ENCODE data around the gene P2RY14.

P2RY14 gene

DNA sequence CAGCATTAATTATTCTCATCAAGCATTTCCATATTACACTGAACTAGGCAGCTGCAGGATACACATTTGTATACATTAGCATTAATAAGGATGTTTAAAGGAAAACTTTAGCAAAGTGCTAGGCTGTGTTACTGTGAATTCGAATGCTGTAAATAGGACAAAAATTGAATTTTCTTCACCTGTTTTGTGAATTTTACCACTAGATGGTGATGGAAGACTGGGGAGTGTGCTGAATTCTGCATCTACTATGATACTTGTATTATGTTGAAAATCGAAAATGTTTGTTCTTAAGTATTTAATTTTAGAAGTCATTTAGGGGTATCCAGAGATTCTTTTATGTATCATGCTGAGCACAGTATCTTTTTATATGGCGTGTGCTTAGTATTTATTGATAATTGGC is 12.3 kb upstream of the P2RY14 start:
- H2AFZ ChIP-seq (ENCODE audit: low read depth, low read length), result no peak overlapping the region
- DNase-seq (no peak), ATAC-seq (ENCODE audit: insufficient read depth, low read depth) (no peak)
- H3K9ac ChIP-seq (ENCODE audit: low read depth, low read length), result no peak overlapping the region
- H3K27ac ChIP-seq (ENCODE audit: low read length), result no peak overlapping the region
- H3K4me2 ChIP-seq (ENCODE audit: insufficient read depth, low read length), result no peak overlapping the region
- H3K36me3 ChIP-seq (ENCODE audit: insufficient read depth, low read length), result no peaks in the 10 kb centered on the region
- no peak for TF ChIP-seq EZH2 (IDR thresholded peaks at IDR 0.05; ENCODE audit: borderline replicate concordance, low read depth, low read length, severe bottlenecking)
- TF ChIP-seq, protein P1, sequence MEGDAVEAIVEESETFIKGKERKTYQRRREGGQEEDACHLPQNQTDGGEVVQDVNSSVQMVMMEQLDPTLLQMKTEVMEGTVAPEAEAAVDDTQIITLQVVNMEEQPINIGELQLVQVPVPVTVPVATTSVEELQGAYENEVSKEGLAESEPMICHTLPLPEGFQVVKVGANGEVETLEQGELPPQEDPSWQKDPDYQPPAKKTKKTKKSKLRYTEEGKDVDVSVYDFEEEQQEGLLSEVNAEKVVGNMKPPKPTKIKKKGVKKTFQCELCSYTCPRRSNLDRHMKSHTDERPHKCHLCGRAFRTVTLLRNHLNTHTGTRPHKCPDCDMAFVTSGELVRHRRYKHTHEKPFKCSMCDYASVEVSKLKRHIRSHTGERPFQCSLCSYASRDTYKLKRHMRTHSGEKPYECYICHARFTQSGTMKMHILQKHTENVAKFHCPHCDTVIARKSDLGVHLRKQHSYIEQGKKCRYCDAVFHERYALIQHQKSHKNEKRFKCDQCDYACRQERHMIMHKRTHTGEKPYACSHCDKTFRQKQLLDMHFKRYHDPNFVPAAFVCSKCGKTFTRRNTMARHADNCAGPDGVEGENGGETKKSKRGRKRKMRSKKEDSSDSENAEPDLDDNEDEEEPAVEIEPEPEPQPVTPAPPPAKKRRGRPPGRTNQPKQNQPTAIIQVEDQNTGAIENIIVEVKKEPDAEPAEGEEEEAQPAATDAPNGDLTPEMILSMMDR (IDR thresholded peaks at IDR 0.05; ENCODE audit: borderline replicate concordance, extremely low read depth, low read length, poor library complexity, severe bottlenecking), result peak; percentile 51
- no peaks in the 10 kb centered on the region for H4K20me1 ChIP-seq (ENCODE audit: insufficient read depth, low read length)
- H3K4me3 ChIP-seq (ENCODE audit: low read depth in 1 of 2, low read length in 2 of 2), result no peak overlapping the region
- no peaks in the 10 kb centered on the region for H3K79me2 ChIP-seq (ENCODE audit: insufficient read depth, low read length)
- no peaks in the 10 kb centered on the region for H3K9me3 ChIP-seq (ENCODE audit: insufficient read depth, low read length, severe bottlenecking)
- H3K27me3 ChIP-seq (ENCODE audit: insufficient read depth, low read length, poor library complexity), result no peaks in the 10 kb centered on the region
- H3K4me1 ChIP-seq (ENCODE audit: insufficient read depth, low read length), result no peaks in the 10 kb centered on the region

DNA sequence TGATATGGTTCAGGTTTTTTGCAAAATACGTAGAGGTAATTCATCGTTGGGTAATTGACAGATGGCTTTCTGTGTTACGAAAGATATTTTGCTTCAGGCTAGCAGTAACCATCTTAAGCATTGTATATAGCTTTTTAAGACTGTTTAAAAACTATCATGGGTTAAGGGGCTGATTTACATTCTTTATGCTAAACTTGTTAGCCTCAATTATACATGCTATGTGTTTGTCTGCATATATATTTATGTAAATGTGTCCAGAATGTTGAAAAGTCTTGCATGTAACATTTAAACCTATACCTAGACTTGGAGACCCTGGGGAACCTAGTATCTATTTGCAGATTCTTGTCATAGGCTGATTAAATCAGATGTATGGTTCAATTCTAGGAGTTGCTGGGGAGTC is 11.1 kb upstream of the P2RY14 start:
- H3K4me3 ChIP-seq (ENCODE audit: low read depth in 1 of 2, low read length in 2 of 2), result no peak overlapping the region
- DNase-seq (no peak), ATAC-seq (ENCODE audit: insufficient read depth, low read depth) (no peak)
- no peaks in the 10 kb centered on the region for H3K79me2 ChIP-seq (ENCODE audit: insufficient read depth, low read length)
- H3K36me3 ChIP-seq (ENCODE audit: insufficient read depth, low read length), result no peaks in the 10 kb centered on the region
- no peak overlapping the region for H3K9ac ChIP-seq (ENCODE audit: low read depth, low read length)
- H4K20me1 ChIP-seq (ENCODE audit: insufficient read depth, low read length), result no peaks in the 10 kb centered on the region
- H3K27ac ChIP-seq (ENCODE audit: low read length), result no peak overlapping the region
- H3K4me1 ChIP-seq (ENCODE audit: insufficient read depth, low read length), result peaks cover 7% of the 10 kb centered on the region
- H3K4me2 ChIP-seq (ENCODE audit: insufficient read depth, low read length), result no peak overlapping the region
- H3K27me3 ChIP-seq (ENCODE audit: insufficient read depth, low read length, poor library complexity), result no peaks in the 10 kb centered on the region
- no peak for TF ChIP-seq EZH2 (IDR thresholded peaks at IDR 0.05; ENCODE audit: borderline replicate concordance, low read depth, low read length, severe bottlenecking)
- TF ChIP-seq, protein P1 (IDR thresholded peaks at IDR 0.05; ENCODE audit: borderline replicate concordance, extremely low read depth, low read length, poor library complexity, severe bottlenecking), result no peak
- no peaks in the 10 kb centered on the region for H3K9me3 ChIP-seq (ENCODE audit: insufficient read depth, low read length, severe bottlenecking)
- no peak overlapping the region for H2AFZ ChIP-seq (ENCODE audit: low read depth, low read length)

DNA sequence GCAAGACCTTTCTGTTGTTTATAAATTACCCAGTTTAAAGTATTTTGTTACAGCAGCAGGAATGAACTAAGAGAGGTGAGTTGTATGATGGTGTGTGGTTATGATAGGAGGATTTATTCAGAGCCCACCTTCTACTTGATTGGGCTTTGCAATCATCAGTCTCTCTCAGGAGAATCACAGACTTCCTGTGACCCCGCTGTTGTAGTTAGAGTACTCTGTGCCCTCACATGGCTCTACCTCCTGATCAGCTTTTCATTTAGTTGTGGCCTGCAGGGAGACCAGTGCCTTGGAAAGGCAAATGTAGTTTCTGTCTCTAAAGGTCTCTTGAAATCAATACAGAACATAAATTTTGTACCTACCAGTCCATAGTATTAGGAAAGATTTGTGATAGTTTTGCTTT is 7.6 kb upstream of the P2RY14 start:
- Histone ChIP-seq H3K9me3 (ENCODE audit: insufficient read depth, low read length, severe bottlenecking) (no peaks in the 10 kb centered on the region), H4K20me1 (ENCODE audit: insufficient read depth, low read length) (no peaks in the 10 kb centered on the region), H2AFZ (ENCODE audit: low read depth, low read length) (no peak overlapping the region), H3K36me3 (ENCODE audit: insufficient read depth, low read length) (no peaks in the 10 kb centered on the region), H3K4me2 (ENCODE audit: insufficient read depth, low read length) (no peak overlapping the region), H3K4me3 (ENCODE audit: low read depth in 1 of 2, low read length in 2 of 2) (no peak overlapping the region), H3K27me3 (ENCODE audit: insufficient read depth, low read length, poor library complexity) (no peaks in the 10 kb centered on the region), H3K4me1 (ENCODE audit: insufficient read depth, low read length) (peaks cover 24% of the 10 kb centered on the region), H3K9ac (ENCODE audit: low read depth, low read length) (no peak overlapping the region), H3K27ac (ENCODE audit: low read length) (no peak overlapping the region), H3K79me2 (ENCODE audit: insufficient read depth, low read length) (no peaks in the 10 kb centered on the region)
- no peak for ATAC-seq (ENCODE audit: insufficient read depth, low read depth)
- DNase-seq, result no peak
- TF ChIP-seq, protein P1 (IDR thresholded peaks at IDR 0.05; ENCODE audit: borderline replicate concordance, extremely low read depth, low read length, poor library complexity, severe bottlenecking), result no peak
- no peak for TF ChIP-seq EZH2 (IDR thresholded peaks at IDR 0.05; ENCODE audit: borderline replicate concordance, low read depth, low read length, severe bottlenecking)

Measured in DND-41 (cell line).